HL-60 (cell line): Measurements from ENCODE around the gene ITGA4.
A peak's percentile ranks its signal among the peaks of the same experiment; 100 is the strongest.

ENCODE experiments used
- CTCF ChIP-seq: IDR thresholded peaks from one replicate; pipeline ENCODE4 v1.5.1; 2011; ENCODE audit warnings: low read length, control low read depth, inconsistent platforms; ENCODE audit not compliant: insufficient read depth
- GABPA ChIP-seq: IDR thresholded peaks from 2 replicates; pipeline ENCODE4 v1.6.1; 2012; ENCODE audit warnings: low read depth
- POLR2AphosphoS5 ChIP-seq: IDR thresholded peaks from 2 replicates; pipeline ENCODE4 v1.6.1; 2012; ENCODE audit warnings: low read depth
- REST ChIP-seq: IDR thresholded peaks from 2 replicates; pipeline ENCODE4 v1.6.1; 2012; ENCODE audit warnings: low read depth; ENCODE audit not compliant: insufficient replicate concordance
- SPI1 ChIP-seq: IDR thresholded peaks from 2 replicates; pipeline ENCODE4 v1.6.1; 2012; ENCODE audit warnings: low read depth, mild to moderate bottlenecking, borderline replicate concordance

GRCh38 chr2:181456660-181457120 lies 496 bp upstream of the ITGA4 start:
- TF ChIP-seq CTCF (no peak), POLR2AphosphoS5 (peak; percentile 92), REST (peak; percentile 62), GABPA (no peak), SPI1 (peak; percentile 99)
